GM19467 (cell line): ENCODE data around the gene XKRX.

Experiments used
- ATAC-seq: cut with Tn5 transposase; IDR thresholded peaks from one replicate; pipeline ENCODE4 v1.9.1; 2021; ENCODE audit warnings: mild to moderate bottlenecking, moderate library complexity; ENCODE audit not compliant: unreplicated experiment

Gene XKRX

GRCh38 chrX:100895365-100896075 lies 33.2 kb downstream of the XKRX start:
- ATAC-seq = no peak

- no peak for ATAC-seq
Measured at GRCh38 chrX:100883654-100884053, 45.1 kb downstream of the XKRX start.

GRCh38 chrX:100880368-100880767 lies 48.3 kb downstream of the XKRX start:
- ATAC-seq = no peak

- ATAC-seq = no peak
Measured at GRCh38 chrX:100874325-100874724, 54.4 kb downstream of the XKRX start, which contains the start of gene NOX1. NOX1 (minus strand) TSS chrX:100874359; CDS start chrX:100874139, 220 bp downstream.

GRCh38 chrX:100871594-100872560 lies 56.8 kb downstream of the XKRX start:
- ATAC-seq = no peak

- ATAC-seq = no peak
Measured at GRCh38 chrX:100870527-100870926, 58.2 kb downstream of the XKRX start.

GRCh38 chrX:100868273-100868672 lies 60.4 kb downstream of the XKRX start:
- ATAC-seq = no peak

GRCh38 chrX:100864657-100865391 lies 63.9 kb downstream of the XKRX start:
- ATAC-seq = no peak
